Stimulated activated CD4-positive, alpha-beta T cell treated with anti-CD3 and anti-CD28 coated beads, Interleukin-2, amount 100 ng/mL, for 48 hours (primary cell): Measurements from ENCODE around the gene RNU7-1.
"Not testable (repeated sequence)": the region's sequence is repeated elsewhere in the genome, so short reads cannot be mapped to it uniquely, and the experiment has no call there.

Source experiments
- DNase-seq, 2 donors: peaks; one replicate each; pipeline ENCODE4 v3.0.0-alpha.2; 2020

Gene RNU7-1

DNA sequence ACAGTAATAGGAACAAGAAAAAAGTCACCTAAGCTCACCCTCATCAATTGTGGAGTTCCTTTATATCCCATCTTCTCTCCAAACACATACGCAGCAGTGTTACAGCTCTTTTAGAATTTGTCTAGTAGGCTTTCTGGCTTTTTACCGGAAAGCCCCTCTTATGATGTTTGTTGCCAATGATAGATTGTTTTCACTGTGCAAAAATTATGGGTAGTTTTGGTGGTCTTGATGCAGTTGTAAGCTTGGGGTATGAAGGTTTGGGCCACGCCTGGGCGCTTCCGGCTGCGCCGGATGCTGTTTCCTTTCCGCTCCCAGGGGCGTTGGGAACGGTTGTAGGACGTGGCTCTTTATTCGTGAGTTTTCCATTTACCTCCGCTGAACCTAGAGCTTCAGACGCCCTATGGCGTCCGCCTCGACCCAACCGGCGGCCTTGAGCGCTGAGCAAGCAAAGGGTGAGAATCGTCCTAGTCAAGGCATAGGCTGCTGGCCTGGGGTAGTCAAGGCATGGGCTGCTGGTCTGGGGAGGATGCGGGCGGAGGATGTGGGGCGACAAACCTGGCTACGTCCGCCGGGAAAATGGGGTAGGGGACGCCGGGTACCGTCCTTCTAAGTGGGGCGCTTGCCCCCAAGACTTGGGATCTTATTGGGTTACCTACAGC is at the start of gene RNU7-1, which contains the start of gene C12orf57:
RNU7-1 (plus strand) TSS at position 95 of the 659 bp plus-strand sequence.
C12orf57 (plus strand) TSS at position 301 of the 659 bp plus-strand sequence; CDS start at position 401, 100 bp downstream.
- peak; percentile 74 to 76 for DNase-seq

DNA sequence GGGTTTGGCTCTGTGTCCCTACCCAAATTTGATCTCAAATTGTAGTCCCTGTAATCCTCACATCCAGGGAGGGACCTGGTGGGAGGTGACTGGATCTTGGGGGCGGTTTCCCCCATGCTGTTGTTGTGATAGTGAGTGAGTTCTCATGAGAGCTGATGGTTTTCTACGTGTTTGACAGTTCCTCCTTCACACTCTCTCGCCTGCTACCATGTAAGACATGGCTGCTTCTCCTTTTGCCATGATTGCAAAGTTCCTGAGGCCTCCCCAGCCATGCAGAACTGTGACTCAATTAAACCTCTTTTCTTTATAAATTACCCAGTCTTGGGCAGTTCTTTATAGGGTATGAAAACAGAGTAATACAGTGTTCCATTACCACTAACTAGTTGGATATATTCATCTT is 49.3 kb upstream of the RNU7-1 start:
- no peak for DNase-seq

DNA sequence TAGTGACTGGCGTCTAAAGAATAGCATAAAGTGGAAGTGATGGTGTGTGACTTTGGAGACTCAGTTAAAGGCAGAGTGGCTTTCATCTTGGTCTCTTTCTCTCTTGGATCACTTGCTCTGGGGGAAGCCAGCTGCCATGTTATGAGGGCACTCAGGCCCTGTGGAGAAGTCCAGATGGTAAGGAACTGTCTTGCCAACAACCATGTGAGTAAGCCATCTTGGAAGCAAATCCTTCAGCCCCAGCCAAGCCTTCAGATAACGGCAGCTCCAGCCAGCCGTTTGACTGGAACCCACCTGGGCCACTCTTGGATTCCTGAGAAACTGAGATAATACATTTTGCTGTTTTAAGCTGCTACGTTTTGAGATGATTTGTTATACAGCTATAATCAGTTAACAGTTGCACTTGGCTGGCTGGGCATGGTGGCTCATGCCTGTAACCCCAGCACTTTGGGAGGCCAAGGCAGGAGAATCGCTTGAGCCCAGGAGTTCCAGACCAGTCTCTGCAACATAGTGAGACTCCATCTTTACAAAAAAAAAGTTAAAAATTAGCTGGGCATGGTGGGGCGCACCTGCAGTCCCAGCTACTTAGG is 46.7 kb upstream of the RNU7-1 start:
- no peak for DNase-seq

DNA sequence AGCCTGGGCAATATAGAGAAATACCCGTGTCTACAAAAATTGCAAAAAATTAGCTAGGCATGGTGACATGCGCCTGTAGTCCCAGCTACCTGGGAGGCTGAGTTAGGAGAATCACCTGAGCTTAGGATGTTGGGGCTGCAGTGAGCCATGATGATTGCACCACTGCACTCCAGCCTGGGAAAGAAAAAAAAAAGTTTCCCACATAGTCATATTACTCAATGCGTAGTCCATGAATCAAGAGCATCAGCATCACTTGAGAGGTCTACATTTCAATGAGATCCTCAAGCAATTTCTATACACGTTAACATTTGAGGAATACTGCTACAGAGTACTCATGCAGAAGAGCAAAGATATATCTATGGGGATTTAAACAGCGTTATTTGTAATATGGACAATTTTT is 44.2 kb upstream of the RNU7-1 start:
- no peak for DNase-seq

DNA sequence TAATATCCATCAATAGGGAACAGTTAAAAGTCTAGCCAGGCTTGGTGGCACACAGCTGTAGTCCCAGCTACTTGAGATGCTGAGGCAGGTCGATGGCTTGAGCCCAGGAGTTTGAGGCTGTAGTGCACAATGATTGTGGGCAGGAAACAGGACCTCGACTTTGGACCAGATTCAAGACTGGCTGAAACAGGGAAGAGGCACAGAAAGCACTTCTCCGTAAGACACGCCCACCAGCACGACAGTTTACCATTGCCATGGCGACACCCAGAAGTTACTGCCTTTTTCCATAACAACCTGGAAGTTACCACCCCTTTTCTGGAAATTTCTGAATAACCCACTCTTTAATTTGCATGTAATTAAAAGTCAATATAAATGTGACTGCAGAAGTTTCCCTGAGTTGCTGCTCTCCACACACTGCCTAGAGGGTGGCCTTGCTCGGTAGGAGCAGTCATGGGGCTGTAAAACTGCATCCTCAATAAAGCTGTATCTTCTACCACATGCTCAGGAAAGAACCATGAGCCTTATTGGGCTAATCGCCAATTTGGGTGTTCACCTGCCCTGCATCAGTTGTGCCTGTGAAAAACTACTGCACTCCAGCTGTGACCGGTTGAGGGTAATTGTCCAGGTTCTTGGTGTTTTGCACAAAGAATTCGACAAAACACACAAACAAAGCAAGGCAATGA is 43.6 kb upstream of the RNU7-1 start:
- no peak for DNase-seq

DNA sequence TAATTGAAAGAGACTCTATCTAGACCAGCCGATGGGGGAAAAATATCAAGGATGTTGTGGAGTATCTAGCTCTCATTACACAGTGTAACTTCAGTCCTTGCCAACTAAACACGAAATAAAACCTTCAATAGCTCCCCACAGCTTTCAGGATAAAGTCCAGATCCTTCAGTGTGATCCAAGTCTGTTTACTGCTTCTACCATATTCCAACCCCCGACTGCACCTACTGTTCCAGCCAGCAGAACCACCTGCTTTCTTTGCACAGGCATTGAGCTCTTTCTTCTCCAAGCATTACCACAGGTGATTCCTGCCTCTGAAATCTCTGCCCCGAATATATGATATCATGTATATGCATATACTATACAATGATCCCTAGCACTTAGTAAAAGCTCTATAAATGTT is 41.2 kb upstream of the RNU7-1 start:
- no peak for DNase-seq

DNA sequence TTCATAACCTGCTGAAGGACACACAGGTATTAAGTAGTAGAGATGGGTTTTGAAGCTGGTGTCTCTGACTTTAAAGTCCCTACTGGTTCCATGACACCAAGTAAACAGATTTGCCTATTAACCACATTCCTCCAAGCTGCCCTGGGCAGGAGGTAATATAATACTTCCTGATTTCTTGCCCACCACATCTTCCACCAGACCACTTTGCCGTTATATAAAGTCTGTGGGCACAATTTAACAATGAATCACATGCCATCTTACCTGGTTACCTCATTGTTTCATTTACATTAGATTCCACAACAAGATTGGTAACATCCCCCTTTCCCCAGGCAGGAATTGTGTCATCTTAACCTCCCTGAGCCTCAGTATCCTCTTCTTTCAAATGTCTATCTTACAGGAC is 39.9 kb upstream of the RNU7-1 start:
- DNase-seq, result no peak

DNA sequence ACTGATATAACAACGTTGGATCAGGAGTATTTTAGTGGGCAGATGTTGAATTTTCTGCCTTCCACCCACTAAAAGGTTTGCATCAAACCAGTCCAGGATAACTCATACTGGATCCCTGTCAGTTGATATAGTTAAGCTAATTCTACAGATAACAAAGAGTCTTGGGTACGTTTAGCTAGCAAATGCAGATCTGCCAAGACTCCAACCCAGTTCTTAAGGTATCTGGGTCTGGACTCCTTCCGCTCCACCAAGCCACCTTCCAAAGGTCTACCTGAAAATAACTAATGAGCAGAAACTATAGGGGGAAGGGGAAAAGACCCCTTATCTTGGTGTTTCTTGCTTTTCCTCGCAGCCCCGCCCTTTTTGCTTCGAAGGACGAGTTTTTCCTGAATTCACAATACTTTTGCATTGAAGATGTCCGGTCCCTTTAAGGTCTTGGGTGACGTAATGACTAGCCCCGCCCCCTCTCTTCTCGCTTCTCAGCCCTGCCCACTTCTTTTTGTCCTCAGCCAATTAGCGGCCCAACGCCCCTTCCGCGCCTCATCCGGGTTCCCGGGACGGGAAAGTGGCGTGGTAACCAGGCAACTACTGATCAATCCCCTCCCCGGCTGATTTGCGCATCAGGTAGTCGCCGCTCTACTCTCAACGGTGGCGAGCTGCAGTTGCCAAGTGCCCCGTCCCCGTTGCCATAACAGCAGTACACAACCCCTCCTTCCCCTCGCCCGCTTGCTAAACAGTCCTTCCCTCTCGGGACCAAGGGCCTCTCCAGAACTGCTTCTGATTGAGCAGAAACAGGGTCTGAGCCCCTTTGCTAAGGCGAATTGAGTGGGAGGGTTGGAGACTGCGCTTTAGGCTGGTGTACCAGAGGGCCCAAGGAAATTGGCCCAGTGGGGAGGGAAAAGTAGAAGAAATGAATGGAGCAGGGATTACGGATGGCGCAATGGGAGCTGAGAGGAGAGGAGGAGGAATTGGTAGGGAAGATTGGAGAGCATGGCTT is 39.0 kb upstream of the RNU7-1 start, which contains the start of gene LRRC23:
LRRC23 (plus strand) TSS at position 543 of the 997 bp plus-strand sequence. CDS start 812 bp downstream, outside the sequence.
- peak; percentile 97 for DNase-seq

DNA sequence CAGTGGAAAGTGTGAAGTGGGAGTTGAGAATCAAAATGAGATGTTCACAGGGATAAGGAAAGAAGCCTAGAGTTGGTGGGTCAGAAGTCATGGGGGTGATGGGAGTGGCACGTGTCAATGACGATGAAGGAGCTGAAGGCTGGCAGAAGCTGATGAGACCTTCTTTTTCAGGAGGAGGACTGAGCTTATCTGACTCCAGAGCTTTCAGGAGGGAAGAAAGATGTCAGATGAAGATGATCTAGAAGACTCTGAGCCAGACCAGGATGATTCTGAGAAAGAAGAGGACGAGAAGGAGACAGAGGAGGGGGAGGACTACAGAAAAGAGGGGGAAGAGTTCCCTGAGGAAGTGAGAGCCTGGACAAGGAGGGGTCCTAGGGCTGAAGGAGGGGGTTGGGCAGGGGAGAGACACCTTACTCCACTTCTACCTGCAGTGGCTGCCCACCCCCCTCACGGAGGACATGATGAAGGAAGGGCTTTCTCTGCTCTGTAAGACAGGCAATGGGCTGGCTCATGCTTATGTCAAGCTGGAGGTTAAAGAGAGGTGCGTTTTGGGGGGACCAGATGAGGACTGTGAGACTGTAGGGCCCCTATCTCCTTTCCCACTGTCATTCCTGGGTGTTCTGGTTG is 38.1 kb upstream of the RNU7-1 start:
- no peak for DNase-seq

DNA sequence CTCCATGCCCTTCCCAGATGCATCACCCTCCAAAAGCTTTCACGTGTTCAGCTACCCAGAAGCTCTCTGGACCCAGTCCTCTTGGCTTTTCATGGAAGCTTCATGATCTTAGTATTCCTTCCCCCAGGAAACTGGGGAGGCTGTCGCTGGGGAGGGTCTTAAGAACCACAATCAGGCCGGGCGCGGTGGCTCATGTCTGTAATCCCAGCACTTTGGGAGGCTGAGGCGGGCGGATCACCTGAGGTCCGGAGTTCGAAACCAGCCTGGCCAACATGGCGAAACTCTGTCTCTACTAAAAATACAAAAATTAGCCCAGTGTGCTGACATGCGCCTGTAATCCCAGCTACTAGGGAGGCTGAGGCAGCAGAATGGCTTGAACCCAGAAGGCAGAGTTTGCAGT is 35.5 kb upstream of the RNU7-1 start:
- not testable (repeated sequence) for DNase-seq

DNA sequence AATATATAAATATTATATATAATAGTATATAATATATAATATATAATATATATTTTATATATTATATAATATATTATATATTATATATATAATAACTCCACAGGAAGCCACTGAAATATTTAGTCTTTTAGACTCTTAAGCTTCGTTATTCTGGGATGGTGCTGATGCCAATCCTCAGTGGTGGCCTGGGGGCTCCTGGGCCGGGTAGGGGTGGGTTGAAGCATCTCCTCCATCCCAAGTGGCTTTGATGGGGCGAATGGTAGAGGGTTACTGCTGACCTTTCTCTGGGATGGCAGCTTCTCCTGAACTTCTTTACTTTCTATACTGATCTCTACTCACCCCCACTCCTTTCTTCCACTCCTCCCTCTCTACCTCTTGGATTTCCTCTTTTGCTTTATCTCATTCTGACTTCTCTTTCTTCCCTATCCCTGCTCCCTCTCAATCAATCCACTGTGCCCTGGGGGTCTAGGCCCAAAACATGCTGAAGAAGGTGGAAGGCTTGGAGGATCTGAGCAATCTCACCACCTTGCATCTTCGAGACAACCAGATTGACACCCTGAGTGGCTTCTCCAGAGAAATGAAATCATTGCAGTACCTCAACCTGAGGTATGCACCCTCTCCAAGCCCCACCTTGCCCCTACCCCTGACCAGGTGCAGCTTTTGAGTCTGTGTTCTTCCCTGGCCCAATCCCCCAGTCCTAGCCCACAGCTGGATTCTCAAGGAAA is 34.0 kb upstream of the RNU7-1 start:
- DNase-seq, result no peak

DNA sequence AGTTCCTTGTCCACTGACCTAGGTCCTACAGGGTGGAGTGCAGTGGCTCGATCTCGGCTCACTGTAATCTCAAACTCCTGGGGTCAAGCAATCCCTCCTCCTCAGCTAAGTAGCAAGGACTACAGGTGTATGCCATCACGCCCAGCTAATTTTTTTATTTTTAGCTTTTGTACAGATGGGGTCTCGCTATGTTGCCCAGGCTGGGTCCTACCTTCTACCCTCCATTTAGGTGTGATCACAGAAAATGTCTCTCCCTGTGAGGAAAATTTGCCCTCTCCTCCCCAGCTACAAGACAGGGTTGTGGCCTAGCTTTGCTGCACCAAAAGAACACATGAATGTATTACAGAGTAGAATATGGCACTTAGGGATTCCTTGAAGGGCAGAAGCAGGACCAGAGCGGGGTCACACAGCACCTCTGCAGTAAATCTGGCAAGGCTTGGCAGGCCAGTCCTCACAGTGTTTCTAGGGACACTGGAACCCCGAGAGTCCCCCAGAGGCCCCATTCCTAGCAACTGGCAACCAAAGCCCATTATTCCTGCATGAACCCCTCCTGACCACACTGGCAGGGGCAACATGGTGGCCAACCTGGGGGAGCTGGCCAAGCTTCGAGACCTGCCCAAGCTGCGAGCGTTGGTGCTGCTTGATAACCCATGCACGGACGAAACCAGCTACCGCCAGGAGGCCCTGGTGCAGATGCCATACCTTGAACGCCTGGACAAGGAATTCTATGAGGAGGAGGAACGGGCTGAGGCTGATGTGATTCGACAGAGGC is 31.3 kb upstream of the RNU7-1 start:
- no peak for DNase-seq

DNA sequence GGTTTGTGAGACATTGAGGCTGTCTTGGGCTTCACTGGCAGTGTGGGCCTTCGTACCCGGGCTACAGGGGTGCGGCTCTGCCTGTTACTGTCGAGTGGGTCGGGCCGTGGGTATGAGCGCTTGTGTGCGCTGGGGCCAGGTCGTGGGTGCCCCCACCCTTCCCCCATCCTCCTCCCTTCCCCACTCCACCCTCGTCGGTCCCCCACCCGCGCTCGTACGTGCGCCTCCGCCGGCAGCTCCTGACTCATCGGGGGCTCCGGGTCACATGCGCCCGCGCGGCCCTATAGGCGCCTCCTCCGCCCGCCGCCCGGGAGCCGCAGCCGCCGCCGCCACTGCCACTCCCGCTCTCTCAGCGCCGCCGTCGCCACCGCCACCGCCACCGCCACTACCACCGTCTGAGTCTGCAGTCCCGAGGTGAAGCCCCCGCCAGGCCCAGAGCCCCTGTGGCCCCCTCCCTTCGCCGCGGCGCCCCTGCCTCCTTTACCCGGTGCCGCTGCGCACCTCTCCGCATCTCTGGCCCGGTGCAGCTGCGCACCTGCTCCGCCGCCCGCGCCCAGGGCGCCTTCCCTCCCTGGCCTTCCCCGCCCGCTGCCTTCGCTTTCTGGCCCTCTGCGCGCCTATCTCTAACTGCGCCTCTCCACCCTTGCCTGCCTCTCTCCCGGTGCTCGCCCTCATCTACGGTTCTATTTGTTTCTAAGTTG is 29.2 kb upstream of the RNU7-1 start, which contains the start of gene ENO2:
ENO2 (plus strand) TSS at position 335 of the 701 bp plus-strand sequence. CDS start 1,253 bp downstream, outside the sequence.
- peak; percentile 70 to 73 for DNase-seq

DNA sequence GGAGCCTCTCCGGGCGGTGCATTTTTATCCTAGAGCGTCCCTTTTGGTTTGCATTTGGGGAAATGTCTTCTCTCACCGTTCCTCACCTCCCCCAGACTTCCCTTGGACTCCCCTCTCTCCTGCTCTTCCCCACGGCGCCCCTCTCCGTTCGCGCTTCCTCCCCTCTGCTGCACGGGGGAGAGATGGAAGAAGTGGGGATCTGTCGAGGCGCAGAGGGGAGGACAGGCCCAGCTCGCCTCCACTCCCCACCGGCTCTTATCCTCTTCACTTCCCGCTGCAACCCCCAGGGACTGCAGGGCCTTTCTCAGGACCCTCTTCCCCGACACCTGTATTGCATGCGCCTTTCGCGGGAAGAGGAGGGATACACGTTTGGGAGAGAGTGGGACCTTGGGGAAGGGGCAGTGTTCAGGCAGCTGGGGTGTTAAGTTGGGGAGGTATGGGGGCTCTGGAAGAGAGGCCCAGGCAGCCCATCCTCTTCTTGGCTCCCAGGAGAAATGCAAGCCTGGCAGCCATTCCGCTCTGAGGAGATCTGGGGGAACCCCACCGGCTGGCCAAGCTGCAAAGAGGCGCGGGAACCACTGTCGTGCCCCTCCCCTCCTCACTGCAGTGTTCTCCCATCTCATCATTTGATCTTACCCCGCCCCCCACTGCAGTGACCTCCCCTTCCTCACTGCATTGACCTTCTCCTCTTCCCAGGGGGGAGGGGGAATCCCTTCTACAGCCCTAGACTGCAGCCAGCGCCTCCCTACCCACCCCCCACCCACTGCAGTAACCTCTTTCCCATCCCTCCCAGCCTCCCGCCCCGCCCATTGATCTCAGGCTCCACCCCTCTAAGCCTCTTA is 28.4 kb upstream of the RNU7-1 start:
- DNase-seq, result no peak

DNA sequence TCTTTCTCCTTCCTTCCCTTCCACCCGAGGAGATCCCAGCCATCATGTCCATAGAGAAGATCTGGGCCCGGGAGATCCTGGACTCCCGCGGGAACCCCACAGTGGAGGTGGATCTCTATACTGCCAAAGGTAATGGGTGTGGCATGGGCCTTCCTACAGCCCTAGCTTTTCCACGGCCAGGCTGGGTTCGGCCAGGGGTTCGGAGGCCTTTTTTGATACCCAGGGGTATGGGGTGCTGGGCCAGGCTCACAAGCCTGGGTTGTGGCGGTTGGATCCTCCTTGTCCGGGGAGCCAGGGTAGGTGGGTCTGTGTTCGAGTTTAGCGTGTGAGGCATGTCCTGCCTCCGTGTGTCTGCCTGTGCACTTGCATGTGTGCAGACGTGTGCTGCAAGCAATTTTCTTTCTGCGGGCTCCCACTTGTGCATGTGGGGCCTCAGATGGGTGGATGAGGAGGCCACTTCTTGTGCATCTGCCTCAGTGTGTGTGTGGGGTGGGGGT is 27.8 kb upstream of the RNU7-1 start:
- no peak for DNase-seq

DNA sequence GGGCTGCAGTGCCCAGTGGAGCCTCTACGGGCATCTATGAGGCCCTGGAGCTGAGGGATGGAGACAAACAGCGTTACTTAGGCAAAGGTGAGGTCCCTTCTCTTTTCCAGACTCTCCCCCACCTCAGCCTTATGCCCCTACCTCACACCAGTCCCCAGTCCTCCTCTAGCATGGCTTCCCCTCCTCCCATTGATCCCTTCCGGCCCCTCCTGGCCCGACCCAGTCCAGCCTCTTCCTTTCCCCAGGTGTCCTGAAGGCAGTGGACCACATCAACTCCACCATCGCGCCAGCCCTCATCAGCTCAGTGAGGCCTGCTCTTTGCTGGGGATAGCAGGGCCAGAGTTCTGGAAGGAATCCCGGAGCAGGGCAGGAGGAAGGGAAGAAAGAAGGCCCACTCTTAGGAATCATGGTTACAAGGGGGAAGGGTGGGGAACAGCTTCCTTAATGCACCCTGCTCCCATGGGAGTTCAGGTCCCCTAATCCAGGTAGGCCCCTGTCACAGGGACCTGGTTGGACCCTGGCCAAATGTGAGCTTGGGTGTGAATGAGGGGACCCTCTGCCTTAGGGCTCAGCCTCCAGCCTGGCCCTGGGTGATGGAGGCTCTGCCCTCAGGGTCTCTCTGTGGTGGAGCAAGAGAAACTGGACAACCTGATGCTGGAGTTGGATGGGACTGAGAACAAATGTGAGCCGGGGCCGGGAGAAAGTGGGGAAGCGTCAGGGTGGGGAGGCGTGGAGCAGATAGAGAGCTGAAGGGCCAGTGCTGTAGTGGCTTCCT is 27.0 kb upstream of the RNU7-1 start:
- DNase-seq, result no peak

DNA sequence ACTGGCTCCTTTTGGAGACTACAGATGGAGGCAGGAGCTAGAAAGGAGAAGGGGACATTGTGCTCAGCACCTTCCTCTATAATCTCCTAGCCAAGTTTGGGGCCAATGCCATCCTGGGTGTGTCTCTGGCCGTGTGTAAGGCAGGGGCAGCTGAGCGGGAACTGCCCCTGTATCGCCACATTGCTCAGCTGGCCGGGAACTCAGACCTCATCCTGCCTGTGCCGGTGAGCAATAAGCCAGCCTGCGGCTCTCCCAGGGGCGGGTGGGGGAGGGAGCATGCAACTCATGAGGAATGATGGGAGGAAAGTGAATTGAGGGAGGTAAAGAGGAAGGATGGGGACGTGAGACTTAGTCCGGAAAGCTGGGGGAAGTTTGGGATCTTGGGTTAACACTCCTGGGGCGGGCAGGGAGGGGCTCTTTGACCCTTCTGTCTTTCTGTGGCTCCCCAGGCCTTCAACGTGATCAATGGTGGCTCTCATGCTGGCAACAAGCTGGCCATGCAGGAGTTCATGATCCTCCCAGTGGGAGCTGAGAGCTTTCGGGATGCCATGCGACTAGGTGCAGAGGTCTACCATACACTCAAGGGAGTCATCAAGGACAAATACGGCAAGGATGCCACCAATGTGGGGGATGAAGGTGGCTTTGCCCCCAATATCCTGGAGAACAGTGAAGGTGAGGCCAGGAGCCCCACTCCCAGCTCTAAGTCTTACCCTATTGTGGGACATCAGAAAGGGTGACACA is 26.0 kb upstream of the RNU7-1 start:
- no peak for DNase-seq
